CD4-positive, alpha-beta T cell (primary cell): ENCODE results near the gene SH3BP5. TPM values are rescaled to one million over a fixed set of nuclear protein-coding genes. Genes with fewer than 3 reads are reported as not detected.

Experiments
- ATAC-seq: fragments of 200-7000 bp; cut with Tn5 transposase; one replicate; pipeline ENCODE4 v1.10.0; 2022; ENCODE audit warnings: mild to moderate bottlenecking; ENCODE audit not compliant: poor library complexity
- CTCF ChIA-PET: fragments of 350-600 bp; sonication (Branson Sonifier 250); formaldehyde crosslinking; loops from one replicate; lab custom pipeline; 2021; ENCODE audit warnings: antibody characterized with exemption, inconsistent platforms; lab: Charles Lee
- POLR2A ChIA-PET: fragments of 350-600 bp; sonication (Branson Sonifier 250); formaldehyde crosslinking; loops from one replicate; lab custom pipeline; 2021; ENCODE audit warnings: antibody characterized with exemption, inconsistent platforms; lab: Charles Lee
- DNase-seq, 14 experiments: peaks; one replicate each; pipeline ENCODE4 v3.0.0-alpha.2; 2013 to 2020; ENCODE audit warnings: mixed read lengths in 2 of 14
- H3K27ac ChIP-seq, 2 donors: one replicate each; pipeline versions ENCODE4 v1.5.1 to v1.7.0; 2013; ENCODE audit warnings: low read length in 2 of 2, low read depth in 1 of 2, mild to moderate bottlenecking in 1 of 2
- H3K27me3 ChIP-seq, 2 experiments: 1 replicate in 1 of 2; 2 replicates in 1 of 2; pipeline versions ENCODE4 v1.6.1 to v1.7.0; 2013; ENCODE audit warnings: low read length in 2 of 2, control low read depth in 1 of 2, mild to moderate bottlenecking in 1 of 2, moderate library complexity in 1 of 2; ENCODE audit not compliant: insufficient read depth in 2 of 2, control insufficient read depth in 1 of 2
- H3K36me3 ChIP-seq: one replicate; pipeline ENCODE4 v1.6.1; 2013; ENCODE audit warnings: low read length, control low read depth; ENCODE audit not compliant: insufficient read depth
- H3K4me1 ChIP-seq: one replicate; pipeline ENCODE4 v1.6.1; 2013; ENCODE audit warnings: low read length, control low read depth; ENCODE audit not compliant: insufficient read depth
- H3K4me3 ChIP-seq: one replicate; pipeline ENCODE4 v1.5.1; 2013; ENCODE audit warnings: mild to moderate bottlenecking, low read length, moderate library complexity
- H3K9me3 ChIP-seq, 2 experiments: 1 replicate in 1 of 2; 2 replicates in 1 of 2; pipeline versions ENCODE4 v1.6.1 to v1.7.0; 2013; ENCODE audit warnings: low read length in 2 of 2, mild to moderate bottlenecking in 2 of 2, control low read depth in 1 of 2, moderate library complexity in 1 of 2; ENCODE audit not compliant: control insufficient read depth in 1 of 2, insufficient read depth in 1 of 2
- H3K27ac Mint-ChIP-seq: one replicate; pipeline ENCODE4 v1.8.0; 2020; ENCODE audit warnings: mixed read lengths
- H3K27me3 Mint-ChIP-seq: one replicate; pipeline ENCODE4 v1.8.0; 2021; ENCODE audit warnings: mixed read lengths
- H3K36me3 Mint-ChIP-seq: one replicate; pipeline ENCODE4 v1.8.0; 2021; ENCODE audit warnings: low read depth, mixed read lengths
- H3K4me1 Mint-ChIP-seq: one replicate; pipeline ENCODE4 v1.8.0; 2021; ENCODE audit warnings: low read depth, mixed read lengths
- H3K4me3 Mint-ChIP-seq: one replicate; pipeline ENCODE4 v1.8.0; 2020; ENCODE audit warnings: mild to moderate bottlenecking, mixed read lengths
- H3K9me3 Mint-ChIP-seq: one replicate; pipeline ENCODE4 v1.8.0; 2020; ENCODE audit warnings: mixed read lengths
- intact Hi-C, 2 experiments: fragments of 100-400 bp; cut with DNase I in 1 of 2; cut with micrococcal nuclease in 1 of 2; formaldehyde crosslinking; loops; one replicate each; pipeline versions ENCODE4 v1.15.1 to v1.9.0; 2023 to 2025; cut with DNase I, micrococcal nuclease
- total RNA-seq, 174 experiments: library from RNA in 2 of 174; stranded (reverse) in 2 of 174; gene quantifications; one replicate each; pipeline ENCODE4 v1.2.3 and lab custom pipeline; 2021 to 2026
- TF ChIP-seq, protein P1 (sequence below): fragments of 200-600 bp; IDR thresholded peaks from one replicate; pipeline ENCODE4 v1.8.0; 2022; ENCODE audit warnings: antibody characterized with exemption, mild to moderate bottlenecking

SH3BP5 gene
- total RNA-seq, 2 experiments from 2014 or later: 16.8 to 17.7 TPM

DNA sequence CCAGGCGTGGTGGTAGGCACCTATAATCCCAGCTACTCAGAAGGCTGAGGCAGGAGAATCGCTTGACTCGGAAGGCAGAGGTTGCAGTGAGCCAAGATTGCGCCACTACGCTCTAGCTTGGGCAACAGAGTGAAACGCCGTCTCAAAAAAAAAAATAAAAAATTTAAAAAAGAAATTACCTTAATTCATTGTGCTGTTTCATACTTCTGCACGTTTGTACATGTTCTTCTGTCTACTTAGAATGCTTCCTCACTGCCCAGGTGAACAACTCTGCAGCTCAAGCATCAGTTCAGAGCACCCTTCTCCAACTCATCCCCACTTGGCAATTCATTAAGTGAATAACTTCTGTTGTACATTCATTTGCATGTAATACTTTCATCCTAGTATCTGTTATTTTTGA lies 112.3 kb downstream of the SH3BP5 start:
- ATAC-seq: no peak
- H3K27ac Mint-ChIP-seq: no peak overlapping the region
- Histone ChIP-seq H3K9me3 (no peaks in the 10 kb centered on the region), H3K4me3 (no peak overlapping the region), H3K36me3 (peaks cover 76% of the 10 kb centered on the region), H3K4me1 (peaks cover 4% of the 10 kb centered on the region), H3K27me3 (no peaks in the 10 kb centered on the region), H3K27ac (no peak overlapping the region)
- no peaks in the 10 kb centered on the region for H3K27me3 Mint-ChIP-seq
- ChIA-PET CTCF (interaction anchor here (1.3 kb wide), 1 partner anchor 17 kb away, joined by 3 read pairs; no protein-coding TSS in a partner anchor), POLR2A (interaction anchor here (0.9 kb wide), 1 partner anchor 15 kb away, joined by 4 read pairs; no protein-coding TSS in a partner anchor)
- H3K9me3 Mint-ChIP-seq: no peaks in the 10 kb centered on the region
- H3K4me1 Mint-ChIP-seq: peaks cover 12% of the 10 kb centered on the region
- no peak overlapping the region for H3K4me3 Mint-ChIP-seq
- H3K36me3 Mint-ChIP-seq: peaks cover 89% of the 10 kb centered on the region
- DNase-seq: no peak
- TF ChIP-seq, protein P1, sequence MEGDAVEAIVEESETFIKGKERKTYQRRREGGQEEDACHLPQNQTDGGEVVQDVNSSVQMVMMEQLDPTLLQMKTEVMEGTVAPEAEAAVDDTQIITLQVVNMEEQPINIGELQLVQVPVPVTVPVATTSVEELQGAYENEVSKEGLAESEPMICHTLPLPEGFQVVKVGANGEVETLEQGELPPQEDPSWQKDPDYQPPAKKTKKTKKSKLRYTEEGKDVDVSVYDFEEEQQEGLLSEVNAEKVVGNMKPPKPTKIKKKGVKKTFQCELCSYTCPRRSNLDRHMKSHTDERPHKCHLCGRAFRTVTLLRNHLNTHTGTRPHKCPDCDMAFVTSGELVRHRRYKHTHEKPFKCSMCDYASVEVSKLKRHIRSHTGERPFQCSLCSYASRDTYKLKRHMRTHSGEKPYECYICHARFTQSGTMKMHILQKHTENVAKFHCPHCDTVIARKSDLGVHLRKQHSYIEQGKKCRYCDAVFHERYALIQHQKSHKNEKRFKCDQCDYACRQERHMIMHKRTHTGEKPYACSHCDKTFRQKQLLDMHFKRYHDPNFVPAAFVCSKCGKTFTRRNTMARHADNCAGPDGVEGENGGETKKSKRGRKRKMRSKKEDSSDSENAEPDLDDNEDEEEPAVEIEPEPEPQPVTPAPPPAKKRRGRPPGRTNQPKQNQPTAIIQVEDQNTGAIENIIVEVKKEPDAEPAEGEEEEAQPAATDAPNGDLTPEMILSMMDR: no peak
- intact Hi-C loops: no loop called here

DNA sequence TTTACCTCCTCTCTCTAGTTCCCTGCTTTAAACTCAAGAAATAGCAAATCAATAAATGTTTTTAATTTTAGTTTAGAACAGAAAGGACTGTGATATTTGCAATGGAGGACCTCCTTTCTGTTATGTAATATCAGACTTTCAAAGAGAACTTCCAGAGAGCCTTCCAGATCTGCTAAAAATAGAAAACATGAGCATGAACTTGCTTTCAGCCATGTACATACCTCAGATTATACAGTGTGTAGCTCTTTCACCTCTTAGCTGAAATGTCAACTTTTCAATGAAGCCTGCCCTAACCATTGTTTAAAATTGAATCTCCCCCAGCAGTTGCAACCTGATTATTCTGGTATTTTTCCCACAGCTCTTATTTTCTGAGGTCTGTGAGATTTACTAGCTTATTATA lies 113.7 kb downstream of the SH3BP5 start:
- TF ChIP-seq, protein P1: no peak
- Histone ChIP-seq H3K27ac (no peak overlapping the region), H3K9me3 (no peaks in the 10 kb centered on the region), H3K27me3 (no peaks in the 10 kb centered on the region), H3K4me1 (peaks cover 4% of the 10 kb centered on the region), H3K36me3 (peaks cover 79% of the 10 kb centered on the region), H3K4me3 (no peak overlapping the region)
- Mint-ChIP-seq H3K36me3 (peaks cover 89% of the 10 kb centered on the region), H3K4me1 (peaks cover 17% of the 10 kb centered on the region), H3K27ac (no peak overlapping the region), H3K9me3 (no peaks in the 10 kb centered on the region), H3K27me3 (no peaks in the 10 kb centered on the region), H3K4me3 (no peak overlapping the region)
- POLR2A ChIA-PET: no interaction called here
- ATAC-seq (no peak), DNase-seq (no peak)
- intact Hi-C loops: no loop called here
- CTCF ChIA-PET: interaction anchor here (2.3 kb wide), 1 partner anchor 16 kb away, joined by 9 read pairs; no protein-coding TSS in a partner anchor

- DNase-seq (no peak), ATAC-seq (no peak)
- ChIA-PET CTCF (interaction anchor here (1.2 to 2.3 kb wide), 2 partner anchors 15 to 115 kb away, joined by 3 to 9 read pairs; partner anchors contain the start of gene SH3BP5), POLR2A (interaction anchor here (0.8 to 1.7 kb wide), 4 partner anchors 11 to 1046 kb away, joined by 3 to 13 read pairs (median 4); partner anchors contain the start of gene CAPN7)
- intact Hi-C loops: no loop called here
- Mint-ChIP-seq H3K4me1 (peaks cover 22% of the 10 kb centered on the region), H3K27ac (no peak overlapping the region), H3K36me3 (peaks cover 89% of the 10 kb centered on the region), H3K27me3 (no peaks in the 10 kb centered on the region), H3K9me3 (no peaks in the 10 kb centered on the region), H3K4me3 (no peak overlapping the region)
- Histone ChIP-seq H3K27me3 (no peaks in the 10 kb centered on the region), H3K36me3 (peaks cover 77% of the 10 kb centered on the region), H3K27ac (no peak overlapping the region), H3K4me1 (peaks cover 4% of the 10 kb centered on the region), H3K9me3 (no peaks in the 10 kb centered on the region), H3K4me3 (no peak overlapping the region)
- TF ChIP-seq, protein P1: no peak
Measured at GRCh38 chr3:15217841-15218267, 114.5 kb downstream of the SH3BP5 start.
